NCI-H526 treated with DMSO at 0.1 percent for 48 hours (cell line): Measurements from ENCODE around the gene KPTN.
"Not testable (repeated sequence)": the region's sequence is repeated elsewhere in the genome, so short reads cannot be mapped to it uniquely, and the experiment has no call there.

Experiments
- DNase-seq: peaks from one replicate; lab custom pipeline; 2025; lab: John Stamatoyannopoulos, UW

Gene KPTN

DNA sequence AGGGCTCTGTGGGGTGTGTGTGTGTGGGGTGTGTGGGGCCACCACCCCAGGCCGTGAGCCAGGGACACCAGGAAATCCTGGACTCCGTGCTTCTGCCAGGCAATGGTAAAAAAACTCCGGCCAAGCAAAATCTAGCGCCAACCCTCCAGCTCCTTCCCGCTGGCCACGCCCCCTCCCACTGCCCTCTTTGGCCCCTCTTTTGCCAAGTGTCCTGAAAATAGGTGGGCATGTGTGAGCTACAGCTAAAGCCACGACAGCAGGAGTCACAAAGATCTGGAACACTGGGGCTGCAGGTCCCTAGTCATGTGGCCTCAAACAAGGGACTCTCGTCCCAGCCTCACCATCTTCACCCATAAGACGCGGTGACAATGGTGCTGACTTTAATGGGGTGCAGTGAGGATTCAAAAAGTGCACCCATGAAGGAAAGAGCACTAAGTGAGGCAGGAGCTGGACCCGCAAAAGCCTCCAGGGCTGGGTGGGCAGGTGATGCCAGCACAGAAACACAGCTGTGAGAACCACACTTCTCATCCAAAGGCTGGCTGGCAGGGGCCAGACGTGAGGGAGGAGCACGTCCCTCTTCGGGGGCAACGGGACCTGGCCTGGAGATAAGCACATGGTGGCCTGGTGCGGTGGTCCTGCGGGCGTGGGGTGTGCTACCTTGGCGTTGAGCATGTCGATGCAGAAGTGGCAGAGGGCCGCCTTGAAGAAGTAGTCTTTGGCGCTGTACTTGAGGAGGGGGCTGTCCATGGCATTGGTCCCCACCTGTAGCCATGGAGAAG is 7.5 kb upstream of the KPTN start:
- no peak for DNase-seq

DNA sequence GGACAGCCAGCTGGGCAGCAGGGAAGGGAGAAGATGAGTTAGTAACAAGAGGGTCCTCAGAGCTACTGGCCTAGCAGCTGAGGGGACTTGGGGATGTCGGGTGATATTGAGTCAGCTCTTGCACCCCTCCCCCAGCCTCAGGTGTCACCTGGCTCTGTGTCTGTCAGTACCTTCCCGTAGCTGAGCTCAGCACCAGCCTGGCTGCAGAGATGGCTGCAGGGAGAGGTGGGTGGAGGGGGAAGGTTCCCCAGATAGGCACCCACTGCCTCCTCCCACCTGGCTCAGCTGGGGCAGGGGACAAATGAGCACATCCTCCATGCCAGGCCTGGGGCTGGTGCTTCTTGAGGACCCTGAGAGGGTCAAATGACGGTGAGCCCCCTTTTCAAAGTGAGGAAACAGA is 6.8 kb upstream of the KPTN start:
- no peak for DNase-seq

DNA sequence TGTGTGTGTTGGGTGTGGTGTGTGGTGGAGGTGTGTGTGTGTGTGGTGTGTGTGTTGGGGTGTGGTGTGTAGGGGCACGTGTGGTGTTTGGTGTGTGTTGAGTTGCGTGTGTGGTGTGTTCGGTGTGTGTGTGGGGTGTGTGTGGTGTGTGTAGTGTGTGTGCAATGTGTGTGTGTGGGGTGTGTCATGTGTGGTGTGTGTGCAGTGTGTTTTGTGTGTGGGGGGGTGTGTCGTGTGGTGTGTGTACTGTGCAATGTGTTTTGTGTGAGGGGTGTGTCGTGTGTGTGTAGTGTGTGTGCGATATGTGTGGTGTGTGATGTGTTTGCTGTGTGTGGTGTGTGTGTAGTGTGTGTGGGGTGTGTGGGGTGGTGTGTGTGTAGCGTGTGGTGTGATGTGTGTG is 6.0 kb upstream of the KPTN start:
- no peak for DNase-seq

DNA sequence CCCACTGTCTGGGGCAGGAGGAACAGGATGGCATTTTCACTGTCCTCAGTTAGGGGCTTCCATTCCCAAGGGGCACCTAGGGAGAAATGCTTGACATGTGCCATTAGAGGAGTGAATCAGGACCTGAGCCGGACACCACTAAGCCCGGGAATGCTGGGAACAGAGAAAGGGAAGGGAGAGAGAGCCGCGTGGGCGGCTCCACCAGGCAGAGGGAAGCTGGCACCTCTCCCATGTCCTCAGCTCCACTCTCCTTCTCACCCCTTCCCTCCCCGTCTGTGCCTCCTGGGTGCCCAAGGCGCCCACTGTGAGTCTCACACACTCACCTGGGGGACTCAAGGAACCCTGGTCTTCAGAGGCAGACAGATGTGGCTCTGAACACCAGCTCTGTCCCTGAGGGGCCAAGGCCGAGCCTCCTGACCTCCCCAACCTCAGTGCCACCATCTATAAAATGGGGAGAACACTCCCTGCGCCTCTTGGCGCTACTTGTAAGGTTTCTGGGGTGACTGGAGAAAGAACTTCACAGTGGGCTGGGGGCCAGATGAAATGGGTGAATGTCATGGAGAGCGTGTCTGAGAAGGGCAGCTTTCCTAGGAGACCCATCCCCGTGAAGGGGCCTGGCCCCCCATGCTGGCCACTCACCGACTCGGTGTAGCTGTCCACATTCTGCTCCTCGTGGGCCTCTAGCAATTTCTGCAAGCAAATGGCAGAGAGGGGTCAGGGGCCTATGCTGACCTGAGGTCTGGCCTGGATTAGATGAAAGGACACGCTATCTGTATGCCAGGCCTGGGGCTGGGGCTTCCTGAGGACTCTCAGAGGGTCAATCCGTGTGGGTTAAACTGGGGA is 5.3 kb upstream of the KPTN start:
- no peak for DNase-seq

DNA sequence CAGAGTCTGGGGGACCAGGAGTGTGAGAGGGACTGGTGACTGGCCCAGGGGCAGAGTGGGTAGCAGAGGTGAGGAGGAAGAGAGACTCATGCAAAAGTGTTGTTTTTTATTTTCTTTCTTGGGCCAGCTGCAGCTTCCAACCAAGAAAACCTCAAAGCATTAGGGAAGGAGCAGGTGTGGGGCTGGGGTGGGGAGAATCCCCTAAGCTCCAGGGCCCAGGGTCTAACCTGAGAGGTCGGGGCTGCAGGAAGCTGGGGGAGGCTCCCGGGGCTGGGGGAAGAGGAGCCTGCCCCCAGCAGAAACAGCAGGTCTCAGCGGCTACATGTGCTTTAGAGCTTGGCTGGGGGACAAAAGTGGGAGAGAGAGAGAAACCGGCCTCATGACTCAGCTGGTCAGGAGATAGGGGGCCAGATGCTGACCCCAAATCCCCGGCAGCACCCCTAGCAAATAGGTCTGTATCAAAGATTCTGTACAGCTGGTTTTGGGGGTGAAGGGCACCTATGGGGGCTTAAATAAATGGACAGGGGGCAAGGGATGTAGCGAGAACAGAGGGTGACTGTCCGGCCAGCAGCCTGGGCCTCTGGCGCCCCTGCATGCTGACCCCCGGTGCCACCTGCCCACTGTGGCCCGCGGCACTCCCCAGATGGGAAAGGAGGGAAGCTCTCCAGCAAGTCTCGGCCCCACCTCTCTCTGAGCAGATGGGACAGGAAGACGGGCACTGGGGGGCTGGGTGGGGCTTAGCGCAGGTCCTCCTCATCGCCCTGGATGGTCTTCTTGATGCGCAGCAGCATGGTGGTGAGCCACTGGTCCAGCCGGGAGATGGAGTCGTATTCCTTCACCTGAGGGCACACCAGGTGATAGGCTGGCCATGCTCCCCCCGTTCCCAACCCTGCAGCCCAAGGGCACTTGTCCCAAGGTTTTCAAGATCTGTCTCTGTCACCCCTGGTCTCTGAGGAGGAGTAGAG is 3.8 kb upstream of the KPTN start:
- no peak for DNase-seq

DNA sequence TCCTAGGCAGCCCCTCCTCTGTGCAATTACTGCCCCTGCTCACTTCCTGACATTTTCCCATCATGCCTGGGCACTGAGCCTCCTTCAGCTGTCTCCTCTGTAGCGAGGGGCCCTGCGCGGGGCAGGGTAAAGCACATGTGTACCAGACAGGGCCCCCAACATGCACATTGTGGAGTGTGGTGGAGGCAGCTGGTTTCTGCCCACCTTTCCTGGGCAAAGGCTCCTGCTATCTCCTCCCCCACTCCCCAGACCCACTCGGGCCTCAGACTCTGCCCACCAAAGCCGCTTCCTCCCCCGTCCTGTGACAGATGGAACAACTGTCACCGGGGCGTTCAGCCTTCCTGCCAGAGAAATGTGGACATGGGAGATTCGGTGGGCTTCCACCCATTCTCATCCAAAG is 2.9 kb upstream of the KPTN start:
- no peak for DNase-seq

DNA sequence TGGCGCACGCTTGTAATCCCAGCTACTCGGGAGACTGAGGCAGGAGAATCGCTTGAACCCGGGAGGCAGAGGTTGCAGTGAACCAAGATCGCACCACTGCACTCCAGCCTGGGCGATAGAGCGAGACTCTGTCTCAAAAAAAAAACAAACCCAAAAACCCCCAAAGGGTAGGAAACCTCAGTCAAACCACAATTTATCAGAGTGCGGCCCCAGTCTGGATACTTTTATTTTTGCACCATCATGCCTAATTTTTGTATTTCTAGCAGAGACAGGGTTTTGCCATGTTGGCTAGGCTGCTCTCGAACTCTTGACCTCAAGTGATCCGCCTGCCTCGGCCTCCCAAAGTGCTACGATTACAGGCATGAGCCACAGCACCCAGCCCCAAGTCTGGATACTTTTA is 2.2 kb upstream of the KPTN start:
- not testable (repeated sequence) for DNase-seq

DNA sequence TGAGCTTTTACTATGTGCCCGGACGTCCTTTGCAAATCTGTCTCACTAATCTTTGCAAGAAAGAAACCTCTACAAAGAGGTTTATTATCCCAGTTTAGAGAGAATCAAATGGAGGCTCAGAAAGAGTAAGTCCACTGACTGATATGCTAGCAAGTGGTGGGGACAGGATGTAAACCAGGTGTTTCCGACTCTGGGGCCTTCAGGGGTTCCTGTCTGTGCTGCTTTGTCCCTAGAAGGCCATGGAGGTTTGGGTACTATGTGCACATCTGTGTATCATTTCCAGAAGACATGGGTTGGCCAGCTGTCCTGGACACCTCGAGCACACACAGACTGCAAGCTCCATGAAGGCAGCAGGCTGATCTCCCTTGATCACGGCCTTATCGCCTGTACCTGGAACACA is 1.2 kb upstream of the KPTN start:
- no peak for DNase-seq

DNA sequence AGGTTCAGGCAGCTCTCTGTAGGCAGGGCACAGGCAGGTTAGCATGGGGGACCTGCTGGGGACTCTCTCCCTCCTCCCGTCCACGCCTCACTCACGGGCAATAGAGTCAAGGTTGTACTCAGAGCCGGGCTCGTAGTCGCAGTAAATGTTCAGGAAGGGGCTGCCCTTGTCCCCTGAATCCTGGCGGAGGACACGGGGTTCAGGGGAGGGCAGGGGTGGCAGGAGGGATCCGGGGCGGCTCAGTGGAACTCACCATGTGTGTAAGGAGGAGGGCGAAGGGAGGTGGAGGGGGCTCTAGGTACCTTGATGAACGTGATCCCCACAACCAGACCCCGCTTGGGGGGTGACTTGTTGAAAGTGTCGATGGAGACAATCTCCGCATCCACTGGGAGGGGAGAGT is 819 bp downstream of the KPTN start:
- no peak for DNase-seq

DNA sequence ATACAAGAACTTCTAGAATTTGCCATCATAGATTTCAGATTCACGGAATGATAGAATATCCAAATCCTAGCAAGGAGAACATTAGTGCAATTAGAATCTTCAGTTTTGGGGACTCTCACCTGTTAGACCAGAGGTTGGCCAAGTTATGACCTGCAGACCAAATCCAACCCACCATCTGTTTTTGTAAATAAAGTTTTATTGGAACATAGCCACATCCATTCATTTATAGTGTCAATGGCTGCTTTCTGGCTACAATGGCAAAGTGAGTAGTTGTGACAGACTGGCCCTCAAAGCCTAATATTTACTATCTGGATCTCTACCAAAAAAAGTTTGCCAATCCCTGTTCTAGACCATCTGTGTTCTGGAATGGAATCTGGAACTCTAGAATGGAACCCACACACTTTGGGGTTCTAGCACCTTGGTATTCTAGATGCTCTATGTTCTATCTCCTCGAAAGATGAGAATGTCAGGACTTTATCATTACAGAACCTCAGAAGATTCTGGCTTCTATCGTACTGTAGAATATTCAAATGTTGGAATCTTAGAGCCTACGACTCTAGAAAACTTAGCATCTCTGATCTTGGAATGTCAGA is 2.5 kb downstream of the KPTN start:
- DNase-seq = no peak

DNA sequence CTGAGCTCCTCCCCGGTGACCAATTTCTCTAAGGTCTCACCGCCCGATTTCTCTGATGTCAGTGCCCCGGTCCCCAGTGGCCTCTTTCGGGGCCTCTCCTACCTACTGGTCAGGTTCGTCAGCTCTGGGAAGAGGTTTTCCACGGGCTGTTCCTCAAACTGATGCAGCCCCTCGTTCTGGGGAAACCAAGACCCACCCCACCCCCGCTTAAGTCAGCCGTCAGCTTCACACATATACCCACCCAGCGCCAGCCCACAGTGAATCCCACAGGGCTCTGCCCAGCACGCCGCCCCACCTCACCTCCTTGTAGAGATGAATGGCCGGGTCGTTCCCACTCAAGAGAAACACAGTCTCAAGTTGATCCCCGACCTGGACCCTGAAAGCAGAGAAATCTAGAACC is 3.4 kb downstream of the KPTN start:
- no peak for DNase-seq

DNA sequence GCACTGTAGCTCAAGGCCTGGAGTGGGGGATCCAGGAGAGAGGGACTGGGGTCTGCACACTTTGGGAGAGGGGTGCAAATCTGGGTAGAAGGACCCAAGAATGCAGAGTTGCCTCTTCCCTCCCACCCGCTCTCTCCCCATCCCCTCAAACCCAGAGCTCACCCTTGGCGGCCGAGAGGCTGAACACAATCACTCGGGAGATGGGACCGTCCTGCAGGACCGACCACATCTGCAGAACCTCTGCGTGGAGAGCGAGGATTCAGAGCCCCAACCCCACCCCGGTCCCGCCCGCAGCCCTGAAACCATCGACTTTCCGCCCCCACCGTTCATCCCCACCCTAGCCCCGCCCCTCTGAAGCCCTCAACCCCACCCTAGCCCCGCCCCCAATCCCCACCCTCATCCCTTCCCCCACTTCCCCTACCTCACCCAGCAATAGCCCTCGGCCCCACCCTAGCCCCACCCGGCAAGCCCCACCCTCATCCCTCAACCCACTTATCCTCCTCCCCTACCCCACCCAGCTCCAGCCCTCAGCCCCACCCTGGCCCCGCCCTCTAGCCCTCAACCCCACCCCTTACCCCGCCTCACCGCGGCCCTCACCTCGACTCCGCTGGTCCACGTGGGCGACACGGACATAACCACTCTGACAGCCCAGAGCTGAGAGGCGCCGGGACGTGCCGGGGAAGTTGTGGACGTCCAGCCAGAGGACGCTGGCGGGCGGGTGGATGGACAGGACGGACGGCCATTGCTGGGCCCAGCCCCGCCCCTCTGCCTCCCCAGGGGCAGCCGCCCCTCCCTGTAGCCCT is 4.1 kb downstream of the KPTN start:
- DNase-seq = no peak

DNA sequence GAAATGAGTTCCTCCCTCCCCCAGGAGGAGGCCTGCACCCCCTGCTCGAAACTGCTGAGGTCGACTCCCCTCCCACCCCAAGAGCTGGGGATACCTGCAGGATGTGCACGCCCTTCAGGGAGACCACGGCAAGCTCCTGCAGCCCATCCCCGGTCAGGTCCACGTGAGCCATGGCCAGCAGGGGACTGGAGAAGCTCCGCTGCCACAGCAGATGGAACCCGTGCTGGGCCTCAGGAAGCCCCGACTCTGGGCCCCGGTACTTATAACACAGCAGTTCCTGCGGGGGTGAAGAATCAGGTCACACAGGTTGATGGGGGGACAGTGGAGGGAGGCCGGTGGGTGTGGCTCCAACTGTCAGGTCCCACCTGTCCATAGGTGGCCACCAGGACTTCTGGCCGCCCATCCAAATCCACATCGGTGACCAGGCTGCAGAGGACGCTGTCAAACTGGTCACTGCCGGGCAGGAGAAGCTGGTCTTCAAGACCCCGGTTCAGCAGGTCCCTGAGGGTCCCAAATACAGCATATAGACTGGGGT is 7.5 kb downstream of the KPTN start:
- no peak for DNase-seq

DNA sequence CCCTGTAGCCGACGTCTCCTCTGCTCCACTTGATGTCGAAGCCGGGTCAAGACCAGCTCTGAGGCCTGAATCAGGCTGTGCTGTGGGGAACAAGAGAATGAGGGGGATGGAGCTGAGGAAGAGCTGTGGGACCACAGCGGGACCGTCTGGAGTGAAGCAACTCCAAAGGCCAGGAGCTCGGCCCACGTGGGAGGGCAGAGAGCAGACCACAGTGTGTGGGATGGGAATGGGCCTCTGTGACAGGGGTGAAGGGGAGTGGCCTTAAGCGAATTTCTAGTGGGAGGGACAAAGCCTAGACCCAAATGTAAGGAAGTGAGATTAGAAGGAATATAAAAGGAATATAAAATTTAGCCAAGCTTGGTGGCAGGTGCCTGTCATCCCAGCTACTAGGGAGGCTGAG is 8.6 kb downstream of the KPTN start:
- no peak for DNase-seq

DNA sequence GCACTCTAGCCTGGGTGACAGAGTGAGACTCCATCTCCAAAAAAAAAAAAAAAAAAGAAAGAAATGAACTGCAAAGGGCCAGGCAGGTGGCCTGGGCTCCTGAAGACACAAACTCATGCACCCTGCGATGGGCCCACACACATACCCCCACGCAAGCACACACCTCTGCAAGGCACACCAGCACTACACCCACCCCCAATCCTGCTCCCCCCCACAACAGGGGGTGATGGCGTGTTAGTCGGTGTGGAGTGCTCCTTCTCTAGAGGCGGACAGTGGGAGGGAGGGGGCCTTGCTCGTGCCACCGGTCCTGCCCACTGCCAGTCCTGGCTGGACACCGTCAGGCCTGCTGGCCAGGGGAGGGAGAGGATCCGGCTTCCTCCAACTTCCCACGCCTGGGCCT is 10.7 kb downstream of the KPTN start:
- DNase-seq = no peak

DNA sequence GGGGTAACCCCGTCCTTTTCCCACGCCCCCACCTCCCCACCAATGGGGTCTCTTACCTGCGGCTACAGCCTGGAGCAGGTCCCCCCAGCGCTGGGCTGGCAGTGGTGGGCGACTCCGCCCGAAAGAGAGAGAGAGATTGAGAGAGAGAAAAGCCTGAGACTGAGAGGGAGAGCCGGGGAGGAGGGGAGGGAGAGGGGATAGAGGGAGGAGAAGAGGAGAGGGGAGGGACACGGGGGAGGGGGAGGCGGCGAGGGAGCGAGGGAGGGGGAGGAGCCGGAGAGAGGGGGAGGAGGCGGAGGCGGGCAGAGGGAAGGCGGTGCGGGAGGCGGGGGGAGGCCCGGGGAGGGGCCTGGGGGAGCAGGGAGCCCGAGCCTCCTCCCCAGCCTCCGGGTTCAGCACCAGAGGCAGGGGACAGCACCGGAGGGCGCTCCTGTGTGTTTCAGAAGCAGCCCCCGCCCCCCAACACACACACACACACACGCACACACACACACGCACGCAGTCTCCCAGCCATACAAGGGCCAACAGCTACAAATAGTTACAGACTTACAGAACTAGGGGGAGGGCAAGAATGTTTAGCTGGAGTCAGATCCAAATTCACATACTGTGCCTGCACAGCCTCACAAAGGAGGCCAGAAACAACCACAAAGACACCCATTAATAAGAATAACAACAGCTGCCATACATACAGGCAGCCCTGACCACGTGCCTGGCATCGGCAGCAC is 12.1 kb downstream of the KPTN start, which contains the start of gene SLC8A2:
Gene SLC8A2, minus strand, starts transcription at position 161 of the 725 bp plus-strand sequence. CDS start 5,490 bp downstream, outside the sequence.
- DNase-seq = no peak

DNA sequence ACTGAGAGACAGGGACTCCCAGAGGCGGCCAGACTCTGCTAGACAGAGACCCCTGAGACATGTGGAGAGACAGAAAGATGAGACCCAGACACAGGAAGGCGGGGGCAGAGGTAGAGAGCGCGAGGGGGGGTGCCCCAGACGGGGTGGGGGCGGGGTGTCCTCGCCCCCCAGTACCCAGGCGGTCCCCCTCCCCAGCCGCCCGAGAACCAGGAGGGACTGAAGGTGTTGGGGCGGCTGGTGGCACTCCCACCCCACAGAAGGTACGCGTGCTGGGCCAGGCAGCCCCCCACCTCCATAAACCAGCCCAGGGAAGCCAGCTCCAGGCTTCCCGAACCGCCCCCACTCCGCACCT is 12.7 kb downstream of the KPTN start:
- no peak for DNase-seq

DNA sequence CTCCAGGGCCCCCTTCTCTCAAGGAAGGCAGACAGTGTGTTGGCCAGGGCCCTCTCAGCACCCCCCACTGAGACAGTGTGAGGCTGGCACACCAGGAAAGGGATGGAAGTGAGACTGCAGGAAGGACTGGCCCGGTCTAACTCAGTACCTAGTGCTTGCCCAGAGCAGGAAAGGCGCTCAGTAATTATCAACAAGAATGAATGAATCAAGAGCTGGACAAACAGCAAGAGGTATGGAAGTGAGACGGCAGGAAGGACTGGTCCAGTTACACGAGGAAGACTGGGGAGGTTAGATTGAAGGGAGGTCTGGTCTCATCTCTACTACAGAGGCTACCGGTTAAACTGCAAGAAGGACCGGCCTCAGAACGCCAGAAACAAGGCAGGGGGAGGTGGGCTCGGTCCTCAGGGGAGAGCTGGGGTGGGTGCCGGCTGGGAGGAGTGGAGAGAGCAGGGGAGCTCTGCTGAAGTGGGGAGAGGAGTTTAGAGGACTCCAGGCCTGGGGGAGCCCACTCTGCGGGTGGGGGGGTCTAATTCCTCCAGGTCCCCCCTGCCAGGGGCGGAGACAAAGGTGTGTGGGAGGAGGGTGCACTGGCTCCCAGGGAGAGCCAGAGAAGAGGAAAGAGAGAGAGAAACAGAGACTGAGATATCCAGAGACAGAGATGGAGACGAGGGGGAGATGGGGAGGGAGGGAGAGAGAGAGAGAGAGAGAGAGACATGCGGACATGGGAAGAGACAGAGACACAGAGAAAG is 13.4 kb downstream of the KPTN start:
- no peak for DNase-seq

DNA sequence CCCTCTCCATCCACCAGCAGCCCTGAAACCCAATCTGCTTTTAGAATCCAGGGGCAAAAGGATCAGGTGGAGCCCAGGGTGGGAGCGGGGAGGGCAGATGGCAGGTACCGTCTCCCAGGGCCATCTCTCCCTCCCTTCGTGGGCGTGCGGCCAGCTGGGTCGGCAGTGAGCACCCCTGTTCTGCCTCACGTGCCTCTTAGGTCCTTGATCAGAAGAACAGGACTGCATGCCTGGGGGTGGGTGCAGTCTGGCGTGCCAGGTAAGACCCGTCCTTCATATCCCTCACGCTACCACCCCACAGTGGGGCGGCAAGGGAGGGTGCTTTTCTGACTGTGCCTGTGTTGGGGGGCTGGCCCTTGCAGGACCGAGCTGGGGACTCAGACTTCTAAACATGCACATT is 14.3 kb downstream of the KPTN start:
- DNase-seq = no peak

DNA sequence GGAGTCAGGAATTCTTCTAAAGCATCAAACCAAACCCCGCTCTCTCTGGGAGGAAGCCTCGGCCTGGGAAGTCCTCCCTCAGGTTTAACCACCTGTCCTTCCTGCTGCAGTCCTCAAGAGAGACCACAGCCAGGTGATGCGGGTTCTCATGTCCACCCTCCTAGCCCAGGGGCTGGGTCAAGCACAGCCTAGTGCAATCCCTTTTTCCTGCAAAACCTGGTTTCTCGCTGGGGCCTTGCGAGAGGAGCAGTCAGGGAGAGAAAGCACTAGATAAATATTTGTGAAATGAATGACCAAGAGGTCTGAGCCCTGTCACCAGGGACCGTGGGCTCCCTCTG is 14.7 kb downstream of the KPTN start:
- no peak for DNase-seq
